Stimulated activated CD4-positive, alpha-beta T cell treated with anti-CD3 and anti-CD28 coated beads, TNF-alpha, amount 100 ng/mL, for 24 hours (primary cell): Measurements from ENCODE around the gene TUT4.

Experiments used
- DNase-seq, 3 experiments: peaks; one replicate each; pipeline ENCODE4 v3.0.0-alpha.2; 2020; ENCODE audit warnings: low read depth in 3 of 3

TUT4 gene

GRCh38 chr1:52472384-52472783 is 80.5 kb downstream of the TUT4 start:
- no peak for DNase-seq

GRCh38 chr1:52469108-52469507 is 83.8 kb downstream of the TUT4 start:
- DNase-seq, result no peak

DNA sequence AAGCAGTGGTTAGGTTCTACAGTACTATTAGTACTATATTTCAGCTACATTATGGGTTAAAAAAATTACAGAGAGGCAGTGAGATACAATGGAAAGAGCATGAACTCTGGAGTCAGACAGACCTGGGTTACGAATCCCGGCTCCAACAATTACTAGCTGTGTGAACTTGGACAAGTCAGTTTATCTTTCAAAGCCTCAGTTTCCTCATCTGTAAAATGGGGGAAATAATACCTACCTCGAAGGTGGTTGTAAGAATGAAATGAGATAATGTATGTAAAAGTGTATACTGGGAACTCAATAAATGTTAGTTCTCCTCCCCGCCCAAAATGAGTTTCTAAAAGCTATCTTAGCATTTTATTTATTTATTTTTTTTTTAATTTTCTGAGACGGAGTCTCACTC is 89.0 kb downstream of the TUT4 start:
- no peak for DNase-seq

DNA sequence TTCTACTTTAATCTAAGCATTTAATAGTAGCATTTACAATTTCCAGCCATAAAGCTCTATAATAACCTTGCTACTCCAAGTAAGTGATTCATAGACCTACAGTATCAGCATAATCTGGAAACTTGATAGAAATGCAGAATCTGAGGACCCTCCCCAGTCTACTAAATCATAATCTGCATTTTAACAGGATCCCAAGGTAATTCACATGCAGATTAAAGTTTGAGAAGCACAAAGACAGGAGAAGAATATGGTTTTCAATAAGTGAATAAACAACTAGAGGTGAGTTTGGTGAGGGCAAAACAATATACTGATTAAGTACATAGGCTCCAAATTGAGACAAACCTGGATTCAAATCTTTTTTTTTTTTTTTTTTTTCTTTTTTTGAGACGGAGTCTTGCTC is 91.1 kb downstream of the TUT4 start:
- DNase-seq, result no peak

GRCh38 chr1:52460694-52461093 is 92.2 kb downstream of the TUT4 start:
- no peak for DNase-seq

GRCh38 chr1:52455686-52456085 is 97.2 kb downstream of the TUT4 start:
- no peak for DNase-seq

DNA sequence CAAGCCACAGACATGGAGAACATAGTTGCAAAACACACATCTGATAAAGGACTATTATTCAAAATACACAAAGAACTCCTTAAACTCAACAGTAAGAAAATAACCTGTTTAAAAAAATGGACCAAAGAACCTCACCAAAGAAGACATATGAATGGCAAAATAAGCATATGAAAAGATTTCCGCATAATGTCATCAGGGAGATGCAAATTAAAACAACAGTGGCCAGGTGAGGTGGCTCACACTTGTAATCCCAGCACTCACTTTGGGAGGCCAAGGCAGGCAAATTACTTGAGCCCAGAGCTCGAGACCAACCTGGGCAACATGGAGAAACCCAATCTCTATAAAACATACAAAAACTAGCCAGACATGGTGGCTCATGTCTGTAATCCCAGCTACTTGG is 98.1 kb downstream of the TUT4 start:
- DNase-seq, result no peak

GRCh38 chr1:52454127-52454526 is 98.8 kb downstream of the TUT4 start:
- no peak for DNase-seq

GRCh38 chr1:52444463-52444862 is 108.4 kb downstream of the TUT4 start:
- DNase-seq, result no peak

DNA sequence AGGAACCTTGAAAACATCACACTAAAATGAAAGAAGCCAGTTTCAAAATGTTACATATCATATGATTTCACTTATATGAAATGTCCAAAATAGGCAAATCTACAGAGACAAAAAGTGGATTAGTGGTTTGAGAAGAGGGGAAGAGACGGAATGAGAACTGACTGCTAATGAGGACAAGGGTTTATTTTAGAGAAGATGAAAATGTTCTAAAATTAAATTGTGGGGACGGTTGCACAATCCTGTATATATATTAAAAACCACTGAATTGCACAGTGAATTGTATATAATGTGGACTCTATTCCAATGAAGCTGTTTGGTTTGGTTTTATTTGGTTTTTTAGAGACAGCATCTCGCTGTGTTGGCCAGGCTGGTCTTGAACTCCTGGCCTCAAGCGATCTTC is 112.9 kb downstream of the TUT4 start:
- no peak for DNase-seq

DNA sequence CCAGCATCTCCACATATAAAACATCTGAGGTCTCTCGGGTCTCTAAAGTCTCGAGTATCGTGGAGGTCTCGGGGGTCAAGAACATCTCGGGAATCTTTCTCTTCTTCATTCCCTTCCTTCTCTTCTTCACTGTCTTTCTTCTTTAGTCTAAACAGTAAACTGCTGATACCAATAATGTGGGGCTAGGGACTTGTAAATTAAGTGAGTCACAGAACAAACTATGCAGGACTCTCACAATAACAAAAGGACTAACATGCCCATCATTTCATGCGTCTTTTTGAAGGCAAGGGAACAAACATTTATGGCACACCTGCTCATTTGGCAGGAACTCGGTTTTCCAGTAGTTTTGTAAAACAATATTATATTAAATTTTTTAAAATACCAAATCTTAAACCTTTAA is 116.1 kb downstream of the TUT4 start:
- DNase-seq, result no peak

DNA sequence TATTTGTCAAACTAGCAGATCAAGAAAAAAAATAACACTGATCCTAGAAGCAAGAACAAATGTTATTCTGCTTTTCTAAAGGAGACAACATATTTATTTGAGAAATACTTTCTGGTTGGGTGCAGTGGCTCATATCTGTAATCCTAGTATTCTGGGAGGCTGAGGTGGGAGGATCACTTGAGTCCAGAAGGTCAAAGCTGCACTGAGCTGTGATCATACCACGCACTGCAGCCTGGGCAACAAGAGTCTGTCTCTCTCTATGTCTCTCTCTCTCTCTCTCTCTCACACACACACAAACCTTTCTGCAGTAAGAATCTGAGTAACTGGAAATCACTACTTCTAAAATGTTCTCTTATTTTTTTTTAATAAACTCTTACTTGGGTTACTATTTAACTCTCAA is 117.2 kb downstream of the TUT4 start:
- DNase-seq, result no peak

- DNase-seq, result no peak
These were observed 117.7 kb downstream of the TUT4 start for GRCh38 chr1:52435211-52435610.

DNA sequence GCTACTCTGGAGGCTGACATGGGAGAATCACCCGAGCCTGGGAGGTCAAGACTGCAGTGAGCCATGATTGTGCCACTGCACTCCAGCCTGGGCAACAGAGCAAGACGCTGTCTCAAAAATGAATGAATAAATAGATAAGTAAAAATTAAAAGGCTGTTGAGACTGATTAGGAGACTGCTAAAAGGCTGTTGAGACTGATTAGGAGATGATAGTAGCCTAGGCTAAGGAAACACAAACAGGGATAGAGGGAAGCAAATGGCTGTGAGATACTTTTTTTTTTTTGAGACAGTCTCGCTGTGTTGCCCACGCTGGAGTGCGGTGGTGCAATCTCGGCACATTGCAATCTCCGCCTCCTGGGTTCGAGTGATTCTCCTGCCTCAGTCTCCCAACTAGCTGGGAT is 120.1 kb downstream of the TUT4 start:
- DNase-seq, result no peak

GRCh38 chr1:52427152-52427551 is 125.7 kb downstream of the TUT4 start:
- DNase-seq, result no peak

- no peak for DNase-seq
These were observed 126.5 kb downstream of the TUT4 start for GRCh38 chr1:52426371-52426770.

DNA sequence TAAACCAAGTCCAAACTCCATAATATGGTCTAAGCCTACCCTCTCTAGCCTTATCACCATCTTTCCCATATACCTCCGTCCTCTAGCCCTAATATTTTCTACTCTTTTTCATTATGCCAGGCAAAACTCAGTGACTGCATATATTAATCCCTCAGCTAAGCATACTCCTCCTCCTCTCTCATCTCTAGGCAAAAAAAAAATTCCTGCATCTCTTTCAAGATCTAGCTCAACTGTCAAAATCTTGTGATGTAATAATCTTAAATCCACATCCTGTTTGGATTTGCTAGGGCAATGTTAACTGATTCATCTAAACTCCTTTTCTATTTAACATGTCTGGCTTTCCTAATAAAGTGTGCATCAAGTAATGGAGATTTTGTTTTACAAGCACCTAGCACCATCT is 128.1 kb downstream of the TUT4 start:
- no peak for DNase-seq

DNA sequence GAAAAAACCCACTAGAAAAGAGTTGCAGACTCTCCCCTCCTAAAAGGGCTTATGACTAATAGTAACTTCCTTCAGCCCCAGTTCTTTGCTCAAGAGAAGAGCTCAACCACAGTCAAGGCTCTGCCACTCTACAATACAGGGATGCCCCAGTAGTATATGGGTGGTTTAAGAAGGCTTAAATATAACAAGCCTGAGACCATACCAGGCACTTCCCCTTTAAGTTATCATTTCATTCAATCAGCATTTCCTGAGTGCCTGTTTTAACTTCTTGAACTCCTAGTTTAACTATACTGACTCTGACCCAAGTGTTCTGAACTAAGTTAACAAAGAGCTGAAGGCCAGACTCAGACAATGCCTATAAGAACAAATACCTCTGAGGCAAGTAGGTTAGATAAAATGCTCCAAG is 128.7 kb downstream of the TUT4 start:
- no peak for DNase-seq

GRCh38 chr1:52423771-52424170 is 129.1 kb downstream of the TUT4 start:
- peak; percentile 22 to 41 (median 28) for DNase-seq

GRCh38 chr1:52423055-52423454 is 129.8 kb downstream of the TUT4 start:
- DNase-seq, result no peak

DNA sequence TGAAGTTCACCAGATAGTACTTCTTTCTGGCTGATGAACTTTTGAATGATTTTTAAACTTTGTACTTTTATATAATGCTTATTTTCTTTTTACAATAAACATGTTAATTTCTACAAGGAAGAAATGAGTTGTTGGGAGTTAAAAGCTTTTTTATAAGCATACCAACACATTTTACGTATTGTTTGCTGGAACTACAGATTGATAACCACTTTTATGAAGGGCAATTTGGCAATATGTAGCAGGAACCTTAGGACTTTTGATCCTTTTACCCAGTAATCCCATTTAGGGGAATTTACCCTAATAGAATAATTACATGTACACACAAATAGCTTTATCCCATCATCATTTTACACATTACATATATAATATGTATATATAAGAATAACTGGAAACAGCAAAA is 132.2 kb downstream of the TUT4 start:
- no peak for DNase-seq

DNA sequence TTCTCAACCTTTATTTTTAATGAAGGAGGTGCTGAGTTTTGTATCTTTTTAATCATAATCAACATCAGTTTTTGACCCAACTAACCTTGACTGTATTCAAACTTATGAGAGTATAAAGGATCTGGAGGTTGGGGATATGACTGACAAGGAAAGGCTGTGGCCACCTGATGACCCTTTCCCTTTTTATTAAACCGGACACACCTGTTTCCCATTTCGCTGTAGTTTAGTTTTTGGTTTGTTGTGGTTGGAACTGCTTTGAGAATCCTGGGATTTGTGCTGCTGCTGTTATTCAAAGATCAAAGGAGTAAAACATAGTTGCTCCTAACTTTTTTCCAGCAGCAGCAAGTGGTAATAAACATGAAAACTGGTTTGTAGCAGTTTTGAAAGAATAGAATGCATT is 136.1 kb downstream of the TUT4 start:
- DNase-seq, result no peak

GRCh38 chr1:52414942-52415341 is 137.9 kb downstream of the TUT4 start:
- DNase-seq, result no peak

GRCh38 chr1:52413410-52413989 is 139.4 kb downstream of the TUT4 start:
- no peak for DNase-seq

DNA sequence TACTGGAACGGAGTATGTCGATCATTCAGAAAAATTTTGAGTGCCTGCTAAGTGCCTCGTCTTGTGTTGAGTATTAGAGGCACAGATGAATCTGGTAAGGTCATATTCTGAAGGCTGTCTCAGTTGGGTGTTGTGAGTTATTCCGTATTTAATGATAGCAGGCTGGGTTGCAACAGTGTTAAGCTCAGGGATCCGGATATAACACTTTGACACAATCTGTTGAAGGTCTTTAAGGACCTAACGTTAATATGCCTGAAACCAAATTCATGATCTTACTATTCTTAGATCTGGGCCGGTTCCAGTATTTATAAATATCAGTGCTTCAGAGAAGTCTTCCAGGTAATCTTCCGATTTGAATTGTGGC is 147.9 kb downstream of the TUT4 start:
- DNase-seq, result no peak
